HEK293T (cell line): Measurements from ENCODE around the gene CALD1.

Experiments used
- ARNT ChIP-seq: fragments of 450-650 bp; IDR thresholded peaks from 2 replicates; pipeline ENCODE4 v1.6.1; 2017; ENCODE audit warnings: mild to moderate bottlenecking
- BHLHE40 ChIP-seq: fragments of 450-650 bp; IDR thresholded peaks from 2 replicates; pipeline ENCODE4 v1.6.1; 2016; ENCODE audit warnings: mild to moderate bottlenecking, moderate library complexity, borderline replicate concordance
- ELF4 ChIP-seq: fragments of 450-650 bp; IDR thresholded peaks from 2 replicates; pipeline ENCODE4 v1.6.1; 2017; ENCODE audit warnings: antibody characterized with exemption
- FOXA1 ChIP-seq: fragments of 450-650 bp; IDR thresholded peaks from 2 replicates; pipeline ENCODE4 v1.6.1; 2016; ENCODE audit warnings: mild to moderate bottlenecking
- FOXK2 ChIP-seq: fragments of 450-650 bp; IDR thresholded peaks from 2 replicates; pipeline ENCODE4 v1.6.1; 2016; ENCODE audit warnings: mild to moderate bottlenecking
- FOXM1 ChIP-seq: fragments of 450-650 bp; IDR thresholded peaks from 2 replicates; pipeline ENCODE4 v1.6.1; 2017; ENCODE audit warnings: mild to moderate bottlenecking, borderline replicate concordance
- HDGF ChIP-seq: fragments of 450-650 bp; IDR thresholded peaks from 2 replicates; pipeline ENCODE4 v1.6.1; 2017; ENCODE audit warnings: antibody characterized with exemption, borderline replicate concordance
- L3MBTL2 ChIP-seq: fragments of 450-650 bp; conservative IDR thresholded peaks from 2 replicates; pipeline ENCODE4 v1.6.1; 2016; ENCODE audit warnings: mild to moderate bottlenecking
- LEF1 ChIP-seq: fragments of 450-650 bp; IDR thresholded peaks from 2 replicates; pipeline ENCODE4 v1.6.1; 2017; ENCODE audit warnings: mild to moderate bottlenecking, borderline replicate concordance
- NFRKB ChIP-seq: fragments of 450-650 bp; IDR thresholded peaks from 2 replicates; pipeline ENCODE4 v1.6.1; 2016; ENCODE audit warnings: mild to moderate bottlenecking, moderate library complexity
- SP1 ChIP-seq: fragments of 450-650 bp; IDR thresholded peaks from 2 replicates; pipeline ENCODE4 v1.6.1; 2017
- TARDBP ChIP-seq: fragments of 450-650 bp; IDR thresholded peaks from 2 replicates; pipeline ENCODE4 v1.6.1; 2016
- ZNF384 ChIP-seq: fragments of 450-650 bp; IDR thresholded peaks from 2 replicates; pipeline ENCODE4 v1.6.1; 2016

DNA sequence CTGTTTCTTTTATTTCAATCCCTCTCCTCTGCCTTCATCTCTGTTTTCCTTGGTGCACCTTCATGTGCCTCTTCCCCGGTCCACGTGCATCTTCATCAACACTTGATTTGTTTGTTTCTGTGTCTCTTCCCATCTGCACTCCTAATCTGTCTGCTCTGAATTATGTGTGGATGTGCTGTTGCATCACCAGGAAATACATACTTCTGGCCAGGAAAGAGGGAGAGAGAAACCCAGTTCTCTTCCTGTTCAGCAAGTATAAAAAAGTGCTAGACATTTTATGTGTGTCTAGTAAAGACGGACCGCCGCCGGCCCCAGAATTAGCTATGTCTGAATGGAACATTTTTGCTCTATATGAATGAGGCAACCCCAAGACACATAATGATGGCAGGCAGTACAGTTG, 93.8 kb downstream of the CALD1 start:
- no peak for TF ChIP-seq ELF4
- TF ChIP-seq FOXA1: no peak
- TF ChIP-seq NFRKB: no peak
- no peak for TF ChIP-seq TARDBP
- TF ChIP-seq FOXM1: no peak
- no peak for TF ChIP-seq SP1
- no peak for TF ChIP-seq FOXK2
- TF ChIP-seq ARNT: no peak
- no peak for TF ChIP-seq BHLHE40
- no peak for TF ChIP-seq HDGF
- TF ChIP-seq L3MBTL2: no peak
- TF ChIP-seq ZNF384: no peak
- no peak for TF ChIP-seq LEF1
